HCT116 (cell line): ENCODE data around the gene SPSB1.

ENCODE experiments used
- CEBPB ChIP-seq: IDR thresholded peaks from 2 replicates; pipeline ENCODE4 v1.6.1; 2012; ENCODE audit warnings: low read depth
- CTCF ChIP-seq, 3 experiments: fragments of 200-600 bp in 1 of 3; sonication (generic) in 1 of 3; IDR thresholded peaks in 2 of 3; conservative IDR thresholded peaks in 1 of 3; 2 replicates each; pipeline ENCODE4 v1.5.1; 2012 to 2017; ENCODE audit warnings: low read depth in 2 of 3, low read length in 2 of 3, antibody characterized with exemption in 1 of 3, borderline replicate concordance in 1 of 3, control low read depth in 1 of 3, mild to moderate bottlenecking in 1 of 3, mixed read lengths in 1 of 3, mixed run types in 1 of 3, moderate library complexity in 1 of 3; ENCODE audit not compliant: insufficient read depth in 1 of 3
- EZH2 ChIP-seq: fragments of 200-600 bp; sonication (generic); IDR thresholded peaks from 2 replicates; pipeline ENCODE4 v1.6.1; 2017; ENCODE audit warnings: antibody characterized with exemption, mixed run types
- POLR2A ChIP-seq: IDR thresholded peaks from 2 replicates; pipeline ENCODE4 v1.7.0; 2011; ENCODE audit warnings: borderline replicate concordance; ENCODE audit not compliant: insufficient read depth, insufficient read length; ENCODE audit errors: extremely low read depth
- REST ChIP-seq: IDR thresholded peaks from 2 replicates; pipeline ENCODE4 v1.6.1; 2012; ENCODE audit warnings: low read depth
- SRF ChIP-seq: IDR thresholded peaks from 2 replicates; pipeline ENCODE4 v1.6.1; 2012; ENCODE audit warnings: low read depth
- TF ChIP-seq, protein P1 (sequence below): IDR thresholded peaks from 2 replicates; pipeline ENCODE4 v1.6.1; 2012

GRCh38 chr1:9357958-9358357 is 65.3 kb downstream of the SPSB1 start:
- no peak for TF ChIP-seq SRF
- TF ChIP-seq POLR2A = no peak
- TF ChIP-seq, protein P1, sequence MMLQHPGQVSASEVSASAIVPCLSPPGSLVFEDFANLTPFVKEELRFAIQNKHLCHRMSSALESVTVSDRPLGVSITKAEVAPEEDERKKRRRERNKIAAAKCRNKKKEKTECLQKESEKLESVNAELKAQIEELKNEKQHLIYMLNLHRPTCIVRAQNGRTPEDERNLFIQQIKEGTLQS = no peak
- TF ChIP-seq REST = no peak
- no peak for TF ChIP-seq CTCF (IDR thresholded peaks at IDR 0.05 in 2 of 3, conservative IDR thresholded peaks at IDR 0.05 in 1 of 3; ENCODE audit: borderline replicate concordance in 1 of 3, insufficient read depth in 1 of 3, low read depth in 2 of 3, low read length in 2 of 3)
- no peak for TF ChIP-seq CEBPB
- TF ChIP-seq EZH2 = no peak
